RWPE2 (cell line): Measurements from ENCODE around the gene FGF16.

Experiments
- ATAC-seq: fragments of 200-7000 bp; cut with Tn5 transposase; 3 replicates; pipeline ENCODE4 v1.9.1; 2021; ENCODE audit warnings: low read depth
- DNase-seq: peaks from one replicate; pipeline ENCODE4 v3.0.0-alpha.2; 2020; ENCODE audit warnings: low spot score
- H3K27ac ChIP-seq: fragments of 450-650 bp; 2 replicates; pipeline ENCODE4 v1.5.1; 2017; ENCODE audit warnings: mild to moderate bottlenecking; ENCODE audit not compliant: poor library complexity, severe bottlenecking
- H3K27me3 ChIP-seq: fragments of 250-450 bp; sonication (Bioruptor Pico); 2 replicates; pipeline ENCODE4 v1.5.1; 2021; ENCODE audit warnings: mild to moderate bottlenecking, moderate library complexity; ENCODE audit not compliant: insufficient read depth, poor library complexity, severe bottlenecking
- H3K36me3 ChIP-seq: fragments of 250-450 bp; sonication (Bioruptor Pico); 2 replicates; pipeline ENCODE4 v1.5.1; 2020; ENCODE audit warnings: low read depth, mild to moderate bottlenecking, moderate library complexity
- H3K4me1 ChIP-seq: fragments of 250-450 bp; sonication (Bioruptor Pico); 2 replicates; pipeline ENCODE4 v1.5.1; 2021; ENCODE audit warnings: mild to moderate bottlenecking, moderate library complexity; ENCODE audit not compliant: insufficient read depth, poor library complexity, severe bottlenecking
- H3K4me3 ChIP-seq: fragments of 250-450 bp; sonication (Bioruptor Pico); 2 replicates; pipeline ENCODE4 v1.5.1; 2021; ENCODE audit warnings: mild to moderate bottlenecking, moderate library complexity; ENCODE audit not compliant: severe bottlenecking
- H3K9me3 ChIP-seq: fragments of 250-450 bp; sonication (Bioruptor Pico); 2 replicates; pipeline ENCODE4 v1.5.1; 2021; ENCODE audit warnings: mild to moderate bottlenecking, moderate library complexity; ENCODE audit not compliant: severe bottlenecking
- TF ChIP-seq, protein P1 (sequence below): fragments of 450-650 bp; IDR thresholded peaks from one replicate; pipeline ENCODE4 v1.5.1; 2017; ENCODE audit warnings: mild to moderate bottlenecking, moderate library complexity; ENCODE audit not compliant: poor library complexity, severe bottlenecking

Gene FGF16

DNA sequence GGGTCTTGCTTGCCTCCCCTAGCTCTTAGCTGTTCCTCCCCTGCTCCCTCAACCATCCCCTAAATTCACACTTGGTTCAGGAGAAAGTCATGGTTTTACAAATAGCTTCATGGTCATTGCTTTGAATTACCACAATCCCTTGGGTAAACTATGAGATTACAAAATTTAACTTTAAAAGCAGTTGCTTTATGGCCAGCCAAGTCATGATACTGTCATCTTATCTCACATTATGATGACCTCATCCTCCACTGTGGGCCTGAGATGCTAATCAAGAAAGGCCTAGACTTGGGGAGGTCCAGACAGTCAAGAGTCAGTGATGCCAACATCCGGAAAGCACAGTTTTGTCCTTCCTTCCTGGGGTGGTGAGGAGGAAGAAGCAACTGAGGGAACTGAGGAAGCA, 10.5 kb upstream of the FGF16 start:
- TF ChIP-seq, protein P1, sequence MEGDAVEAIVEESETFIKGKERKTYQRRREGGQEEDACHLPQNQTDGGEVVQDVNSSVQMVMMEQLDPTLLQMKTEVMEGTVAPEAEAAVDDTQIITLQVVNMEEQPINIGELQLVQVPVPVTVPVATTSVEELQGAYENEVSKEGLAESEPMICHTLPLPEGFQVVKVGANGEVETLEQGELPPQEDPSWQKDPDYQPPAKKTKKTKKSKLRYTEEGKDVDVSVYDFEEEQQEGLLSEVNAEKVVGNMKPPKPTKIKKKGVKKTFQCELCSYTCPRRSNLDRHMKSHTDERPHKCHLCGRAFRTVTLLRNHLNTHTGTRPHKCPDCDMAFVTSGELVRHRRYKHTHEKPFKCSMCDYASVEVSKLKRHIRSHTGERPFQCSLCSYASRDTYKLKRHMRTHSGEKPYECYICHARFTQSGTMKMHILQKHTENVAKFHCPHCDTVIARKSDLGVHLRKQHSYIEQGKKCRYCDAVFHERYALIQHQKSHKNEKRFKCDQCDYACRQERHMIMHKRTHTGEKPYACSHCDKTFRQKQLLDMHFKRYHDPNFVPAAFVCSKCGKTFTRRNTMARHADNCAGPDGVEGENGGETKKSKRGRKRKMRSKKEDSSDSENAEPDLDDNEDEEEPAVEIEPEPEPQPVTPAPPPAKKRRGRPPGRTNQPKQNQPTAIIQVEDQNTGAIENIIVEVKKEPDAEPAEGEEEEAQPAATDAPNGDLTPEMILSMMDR = no peak
- H3K36me3 ChIP-seq = no peaks in the 10 kb centered on the region
- DNase-seq = no peak
- H3K4me1 ChIP-seq = peaks cover 4% of the 10 kb centered on the region
- ATAC-seq = 0 out of 3 replicates have a peak, but pooled peaks have one; percentile 35
- H3K27ac ChIP-seq = peak overlapping the region; percentile 8
- H3K27me3 ChIP-seq = no peaks in the 10 kb centered on the region
- no peaks in the 10 kb centered on the region for H3K9me3 ChIP-seq
- no peak overlapping the region for H3K4me3 ChIP-seq

DNA sequence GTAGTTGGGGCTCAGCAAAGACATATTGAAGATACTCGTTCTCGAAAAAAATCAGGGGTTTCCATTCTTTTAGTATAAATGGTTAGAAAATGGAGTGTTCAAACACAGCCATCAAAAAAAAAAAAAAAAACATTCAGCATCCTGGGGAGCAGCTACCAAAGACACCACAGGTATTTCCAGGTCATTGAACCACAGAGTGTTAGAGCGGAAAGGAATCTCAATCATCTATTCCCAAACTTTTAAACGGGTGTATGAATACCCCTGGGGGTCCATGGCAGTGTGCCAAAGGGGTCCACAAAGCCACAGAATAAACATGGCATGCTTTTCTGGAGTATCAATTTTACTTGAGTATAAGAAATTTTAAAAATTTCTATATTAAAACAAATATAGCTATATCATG, 6.9 kb upstream of the FGF16 start:
- DNase-seq = no peak
- H3K27ac ChIP-seq = no peak overlapping the region
- TF ChIP-seq, protein P1 = no peak
- peaks cover 6% of the 10 kb centered on the region for H3K4me1 ChIP-seq
- no peaks in the 10 kb centered on the region for H3K27me3 ChIP-seq
- no peak overlapping the region for H3K4me3 ChIP-seq
- no peaks in the 10 kb centered on the region for H3K36me3 ChIP-seq
- no peaks in the 10 kb centered on the region for H3K9me3 ChIP-seq
- no peak for ATAC-seq

DNA sequence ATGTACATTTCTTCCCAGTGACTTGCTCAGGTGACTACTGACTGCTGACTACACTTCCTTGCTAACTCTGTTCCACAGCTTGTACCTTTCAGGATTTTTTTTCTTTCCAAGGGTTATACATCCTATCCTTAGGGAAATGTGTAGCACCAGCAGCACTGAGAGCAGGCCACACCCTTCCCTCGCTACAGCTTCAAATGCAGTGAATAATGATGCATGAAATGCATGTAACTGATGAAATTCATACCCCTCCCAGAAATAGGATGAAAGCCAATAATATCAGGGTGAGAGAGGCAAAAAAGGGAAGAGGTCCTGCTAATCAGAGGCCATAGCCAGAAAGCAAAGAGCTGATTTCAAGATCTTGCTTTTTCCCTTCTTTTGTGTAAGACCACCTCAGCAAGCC, 6.2 kb upstream of the FGF16 start:
- ATAC-seq (no peak), DNase-seq (no peak)
- H3K36me3 ChIP-seq = no peaks in the 10 kb centered on the region
- H3K4me3 ChIP-seq = no peak overlapping the region
- TF ChIP-seq, protein P1 = no peak
- H3K4me1 ChIP-seq = peaks cover 6% of the 10 kb centered on the region
- H3K27me3 ChIP-seq = no peaks in the 10 kb centered on the region
- peak overlapping the region; percentile 63 for H3K27ac ChIP-seq
- no peaks in the 10 kb centered on the region for H3K9me3 ChIP-seq

DNA sequence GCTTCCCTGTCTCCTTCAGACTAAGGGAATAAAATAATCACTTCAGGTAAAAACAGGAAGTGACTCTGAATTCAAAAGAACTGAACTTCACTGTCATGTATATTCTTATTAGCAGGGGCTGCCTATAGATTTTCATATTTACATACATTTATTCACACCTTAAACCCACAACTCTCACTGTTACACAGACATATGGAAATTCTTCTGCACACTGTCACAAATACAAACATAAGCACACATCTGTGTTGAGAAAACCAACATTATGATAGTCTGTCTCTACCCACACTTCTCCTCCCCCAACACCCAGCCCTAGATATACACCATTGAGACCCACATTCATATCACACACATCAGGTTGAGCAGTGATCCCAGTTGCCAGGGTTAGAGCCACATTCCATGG, 5.7 kb upstream of the FGF16 start:
- Histone ChIP-seq H3K4me3 (no peak overlapping the region), H3K9me3 (no peaks in the 10 kb centered on the region), H3K4me1 (peaks cover 6% of the 10 kb centered on the region), H3K27me3 (no peaks in the 10 kb centered on the region), H3K27ac (peak overlapping the region; percentile 63), H3K36me3 (no peaks in the 10 kb centered on the region)
- TF ChIP-seq, protein P1 = no peak
- DNase-seq = no peak
- no peak for ATAC-seq

DNA sequence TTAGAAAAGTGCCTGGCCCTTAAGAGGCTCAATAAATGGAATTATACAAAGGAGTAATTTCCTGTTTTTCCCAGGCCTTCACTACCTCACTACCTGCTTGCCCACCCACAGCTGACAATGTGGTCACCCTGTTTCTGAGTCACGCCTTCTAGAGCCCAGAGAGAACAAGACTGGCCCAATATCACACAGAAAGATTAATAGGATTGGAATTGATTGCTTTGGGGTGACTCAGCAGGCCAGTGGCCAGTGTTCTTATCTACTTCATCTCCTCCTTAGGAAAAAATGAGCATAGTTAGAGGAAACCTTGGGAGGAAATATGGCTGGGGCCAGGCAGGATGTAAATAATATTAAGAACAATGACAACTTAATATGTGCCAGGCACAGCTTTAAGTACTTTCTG, 4.5 kb upstream of the FGF16 start:
- Histone ChIP-seq H3K27ac (peak overlapping the region; percentile 63), H3K9me3 (no peaks in the 10 kb centered on the region), H3K4me3 (no peak overlapping the region), H3K4me1 (peaks cover 6% of the 10 kb centered on the region), H3K36me3 (no peaks in the 10 kb centered on the region), H3K27me3 (no peaks in the 10 kb centered on the region)
- TF ChIP-seq, protein P1 = no peak
- ATAC-seq (peak; percentile 95), DNase-seq (peak; percentile 65)
